GM12864 (cell line): ENCODE measurements around the gene LZTS2.

Experiments
- DNase-seq: peaks from one replicate; pipeline ENCODE4 v3.0.0-alpha.2; 2011; ENCODE audit warnings: low read depth
- H3K4me3 ChIP-seq: 2 replicates; pipeline ENCODE4 v1.5.1; 2011; ENCODE audit warnings: mild to moderate bottlenecking, low read depth, low read length, control low read depth
- CTCF ChIP-seq: IDR thresholded peaks from 2 replicates; pipeline ENCODE4 v1.5.1; 2011; ENCODE audit warnings: low read depth, mild to moderate bottlenecking, moderate library complexity, low read length, control low read depth, inconsistent platforms; ENCODE audit errors: missing control alignments

LZTS2 gene

GRCh38 chr10:101000127-101000914 is 713 bp downstream of the LZTS2 start:
- peak overlapping the region; percentile 87 for H3K4me3 ChIP-seq
- TF ChIP-seq CTCF, result no peak
- DNase-seq, result no peak

- TF ChIP-seq CTCF, result no peak
- H3K4me3 ChIP-seq, result no peak overlapping the region
- no peak for DNase-seq
Measured at GRCh38 chr10:101000915-101001658, 1.5 kb downstream of the LZTS2 start.

GRCh38 chr10:101001659-101002035 is 2.0 kb downstream of the LZTS2 start:
- no peak overlapping the region for H3K4me3 ChIP-seq
- no peak for TF ChIP-seq CTCF
- DNase-seq, result no peak

- DNase-seq, result no peak
- TF ChIP-seq CTCF, result no peak
Measured at GRCh38 chr10:101002456-101002855, 2.8 kb downstream of the LZTS2 start.

GRCh38 chr10:101003639-101004206 is 4.1 kb downstream of the LZTS2 start:
- DNase-seq, result no peak
- TF ChIP-seq CTCF, result no peak
- no peak overlapping the region for H3K4me3 ChIP-seq

More at GRCh38 chr10:101002456-101002855, 2.8 kb downstream of the LZTS2 start:
- no peak overlapping the region for H3K4me3 ChIP-seq

GRCh38 chr10:101005361-101005760 is 5.8 kb downstream of the LZTS2 start:
- TF ChIP-seq CTCF, result no peak
- no peak overlapping the region for H3K4me3 ChIP-seq
- no peak for DNase-seq
